NCI-H1436 (cell line): Measurements from ENCODE around the gene SUSD4.
"Not testable (repeated sequence)": the region's sequence is repeated elsewhere in the genome, so short reads cannot be mapped to it uniquely, and the experiment has no call there.

Experiments used
- DNase-seq: peaks from one replicate; lab custom pipeline; 2025; lab: John Stamatoyannopoulos, UW

The SUSD4 gene, protein sequence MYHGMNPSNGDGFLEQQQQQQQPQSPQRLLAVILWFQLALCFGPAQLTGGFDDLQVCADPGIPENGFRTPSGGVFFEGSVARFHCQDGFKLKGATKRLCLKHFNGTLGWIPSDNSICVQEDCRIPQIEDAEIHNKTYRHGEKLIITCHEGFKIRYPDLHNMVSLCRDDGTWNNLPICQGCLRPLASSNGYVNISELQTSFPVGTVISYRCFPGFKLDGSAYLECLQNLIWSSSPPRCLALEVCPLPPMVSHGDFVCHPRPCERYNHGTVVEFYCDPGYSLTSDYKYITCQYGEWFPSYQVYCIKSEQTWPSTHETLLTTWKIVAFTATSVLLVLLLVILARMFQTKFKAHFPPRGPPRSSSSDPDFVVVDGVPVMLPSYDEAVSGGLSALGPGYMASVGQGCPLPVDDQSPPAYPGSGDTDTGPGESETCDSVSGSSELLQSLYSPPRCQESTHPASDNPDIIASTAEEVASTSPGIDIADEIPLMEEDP

GRCh38 chr1:223363856-223364684 is at the start of gene SUSD4:
Gene SUSD4 (minus strand): TSS chr1:223364176. CDS start chr1:223363425, 751 bp downstream.
- peak; percentile 94 for DNase-seq

DNA sequence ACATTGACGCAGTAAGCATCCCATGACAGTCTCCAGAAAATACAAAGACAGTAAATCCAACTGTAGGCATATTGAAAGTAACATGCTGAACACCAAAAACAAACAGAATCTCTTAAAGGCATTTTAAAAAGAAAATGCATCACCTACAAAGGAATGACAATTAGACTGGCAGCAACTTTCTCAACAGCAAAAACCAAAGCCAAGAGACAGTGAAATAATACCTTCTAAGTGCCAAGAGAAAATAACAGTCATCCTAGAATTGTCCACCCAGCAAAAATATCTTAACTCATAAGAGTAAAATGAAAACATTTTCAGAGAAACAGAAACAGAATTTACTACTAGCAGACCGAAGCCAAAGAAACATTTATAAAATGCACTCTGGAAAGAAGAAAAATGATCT is 49.2 kb upstream of the SUSD4 start:
- DNase-seq: no peak

DNA sequence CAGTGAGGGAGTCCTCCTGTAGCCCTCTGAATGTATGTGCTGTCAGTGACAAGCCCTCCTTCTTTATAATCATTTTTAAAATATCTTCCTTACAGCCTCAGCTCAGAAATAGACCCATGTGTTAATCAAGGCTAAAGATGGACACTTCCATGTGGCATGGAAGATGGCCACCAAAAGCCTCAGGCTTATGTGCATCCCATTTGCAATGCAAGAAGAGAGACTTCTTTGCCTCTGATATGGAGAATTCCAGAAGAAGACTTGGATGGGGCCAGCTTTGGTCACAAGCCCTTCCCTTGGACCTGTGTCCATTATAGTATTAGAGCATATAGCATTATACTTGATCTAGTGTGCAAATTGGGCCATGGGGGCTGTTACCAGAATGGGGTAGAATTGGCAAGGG is 47.7 kb upstream of the SUSD4 start:
- no peak for DNase-seq

DNA sequence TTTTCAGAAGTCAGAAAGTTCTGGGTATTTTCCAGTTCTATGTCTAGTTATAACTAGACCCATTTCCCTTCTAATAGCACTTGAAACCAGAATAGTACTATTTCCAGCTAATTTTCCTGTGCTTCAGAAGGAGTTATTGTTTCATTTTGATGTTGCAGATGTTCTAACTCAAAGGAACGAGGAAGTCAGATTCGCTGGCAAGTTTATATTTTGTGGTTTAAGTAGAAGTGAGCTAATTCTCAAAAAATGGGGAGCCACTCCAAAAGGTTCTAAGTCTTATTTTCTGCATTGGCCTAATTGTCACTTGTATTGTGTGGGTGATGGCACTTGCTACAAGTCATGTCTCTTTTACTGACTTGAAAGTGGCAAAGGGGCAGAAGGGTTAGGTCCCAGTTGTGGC is 47.3 kb upstream of the SUSD4 start:
- DNase-seq: no peak

- DNase-seq: no peak
Measured at GRCh38 chr1:223410036-223410435, 46.1 kb upstream of the SUSD4 start.

DNA sequence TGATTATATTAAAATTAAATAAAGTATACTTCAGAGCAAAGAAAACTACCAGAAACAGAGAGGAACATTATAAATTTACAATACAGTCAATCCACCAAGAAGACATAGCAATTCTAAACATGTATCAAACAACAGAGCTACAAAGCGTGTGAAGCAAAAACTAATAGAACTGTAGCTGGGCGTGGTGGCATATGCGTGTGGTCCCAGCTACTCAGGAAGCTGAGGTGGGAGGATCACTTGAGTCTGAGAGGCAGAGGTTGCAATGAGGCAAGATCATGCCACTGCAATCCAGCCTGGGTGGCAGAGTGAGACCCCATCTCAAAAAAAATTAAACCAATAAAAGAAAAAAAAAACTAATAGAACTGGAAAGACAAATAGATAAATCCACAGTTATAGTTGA is 41.5 kb upstream of the SUSD4 start:
- DNase-seq: no peak

DNA sequence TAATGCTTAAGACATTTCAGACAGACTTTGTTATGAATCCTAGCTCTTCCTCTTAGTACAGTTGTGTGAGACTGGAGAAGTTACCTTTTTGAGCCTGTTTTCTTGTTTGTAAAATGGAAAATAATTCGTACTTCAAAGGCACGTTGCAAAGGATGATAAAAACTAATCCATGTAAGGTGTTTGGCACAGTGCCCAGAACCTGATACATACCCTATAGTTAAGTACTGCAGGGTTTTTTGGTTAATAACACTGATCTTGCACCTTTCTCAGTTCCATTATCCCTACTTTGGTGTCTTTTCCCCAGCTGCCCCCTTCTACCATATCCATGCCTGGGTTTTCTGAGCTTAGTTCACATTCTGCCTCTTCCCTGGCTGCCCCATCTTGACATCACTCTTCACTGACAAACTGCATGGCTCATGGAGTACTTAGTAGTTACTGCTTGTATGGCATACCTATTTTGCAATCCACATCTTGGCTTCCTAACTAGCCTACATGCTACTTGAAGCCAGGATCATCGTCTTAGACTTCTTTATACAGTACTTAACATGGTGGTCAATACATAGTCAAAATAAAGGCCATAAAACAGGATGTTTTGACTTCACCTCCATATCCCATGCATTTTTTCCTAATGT is 39.3 kb upstream of the SUSD4 start:
- DNase-seq: peak; percentile 14

GRCh38 chr1:223402790-223403142 is 38.8 kb upstream of the SUSD4 start:
- DNase-seq: no peak

DNA sequence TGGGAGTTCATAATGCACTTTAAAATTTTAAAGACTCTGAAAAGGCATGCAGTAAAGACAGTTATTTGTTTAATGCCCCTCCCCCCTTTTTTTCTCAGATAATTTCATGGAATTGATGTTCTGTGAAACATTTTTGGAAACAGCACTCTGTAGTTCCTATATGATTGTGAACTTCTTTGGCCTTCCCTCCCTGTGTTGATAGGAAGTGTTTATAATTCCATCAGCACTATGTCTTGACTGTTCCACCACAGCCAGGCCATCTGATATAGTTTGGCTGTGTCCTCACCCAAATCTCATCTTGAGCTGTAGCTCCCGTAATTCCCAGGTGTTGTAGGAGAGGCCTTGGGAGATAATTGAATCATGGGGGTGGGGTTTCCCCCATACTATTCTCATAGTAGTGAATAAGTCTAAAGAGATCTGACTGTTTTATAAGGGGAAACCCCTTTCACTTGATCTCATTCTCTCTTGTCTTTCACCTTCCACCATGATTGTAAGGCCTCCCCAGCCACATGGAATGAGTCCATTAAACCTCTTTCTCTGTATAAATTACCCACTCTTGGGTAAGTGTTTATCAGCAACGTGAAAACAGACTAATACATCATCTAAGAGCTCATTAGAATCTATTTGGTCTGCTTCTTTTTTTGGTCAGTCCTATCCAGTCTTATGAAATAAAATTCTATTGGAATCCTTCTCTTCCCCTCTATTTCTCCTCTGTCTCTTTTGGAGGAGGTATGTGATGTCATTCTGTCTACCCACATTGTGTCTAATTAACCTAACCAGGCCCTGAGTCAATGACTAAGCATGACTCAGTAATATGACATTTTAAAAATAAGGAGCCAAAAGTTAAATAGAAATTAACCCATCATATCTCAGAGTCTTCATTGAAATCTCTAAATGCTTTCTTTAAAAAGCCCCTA is 38.2 kb upstream of the SUSD4 start:
- DNase-seq: no peak

- not testable (repeated sequence) for DNase-seq
Measured at GRCh38 chr1:223399393-223399792, 35.4 kb upstream of the SUSD4 start.

DNA sequence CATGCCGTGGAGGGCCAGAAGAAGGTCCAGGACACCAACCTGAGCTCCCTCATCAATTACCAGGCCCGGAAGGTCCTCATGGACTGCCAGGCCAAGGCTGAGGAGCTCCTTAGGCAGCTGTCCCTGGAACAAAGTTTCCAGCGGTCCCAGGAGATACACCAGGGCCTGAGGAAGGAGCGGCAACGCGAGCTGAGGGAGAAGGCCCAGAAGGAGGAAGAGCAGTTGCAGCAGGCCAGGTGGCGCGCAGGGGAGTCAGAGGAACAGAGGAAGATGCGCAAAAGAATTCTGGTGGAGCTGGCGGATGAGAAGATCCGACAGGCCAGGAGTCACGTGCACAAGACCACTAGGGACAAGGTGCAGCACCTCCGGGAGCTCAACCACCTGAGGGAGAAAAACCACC is 30.7 kb upstream of the SUSD4 start:
- no peak for DNase-seq

- no peak for DNase-seq
Measured at GRCh38 chr1:223394242-223394641, 30.3 kb upstream of the SUSD4 start.

- DNase-seq: no peak
Measured at GRCh38 chr1:223393275-223394214, 29.6 kb upstream of the SUSD4 start, which contains the start of gene CCDC185. Gene CCDC185 (plus strand): TSS chr1:223393415. CDS start chr1:223393476, 61 bp downstream.

GRCh38 chr1:223390618-223391017 is 26.6 kb upstream of the SUSD4 start:
- DNase-seq: no peak

DNA sequence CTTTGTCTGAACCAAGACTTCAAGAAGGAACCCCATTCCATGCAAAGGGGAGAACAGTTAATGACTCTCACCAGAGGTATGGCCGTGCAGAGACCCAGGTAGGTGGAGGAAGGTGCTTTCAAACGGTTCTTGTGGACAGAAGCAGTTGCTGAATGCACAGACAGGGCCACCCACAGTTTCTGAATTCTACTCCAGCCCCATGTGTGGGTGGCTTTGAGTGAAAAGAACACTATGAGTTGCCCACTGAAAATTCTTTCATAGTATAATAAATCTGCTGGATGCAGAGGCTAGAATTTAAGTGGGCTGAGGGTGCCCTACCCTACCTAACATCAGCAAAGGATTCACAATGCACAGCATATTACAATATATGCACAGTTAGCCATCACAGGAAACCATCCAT is 22.0 kb upstream of the SUSD4 start:
- DNase-seq: no peak

DNA sequence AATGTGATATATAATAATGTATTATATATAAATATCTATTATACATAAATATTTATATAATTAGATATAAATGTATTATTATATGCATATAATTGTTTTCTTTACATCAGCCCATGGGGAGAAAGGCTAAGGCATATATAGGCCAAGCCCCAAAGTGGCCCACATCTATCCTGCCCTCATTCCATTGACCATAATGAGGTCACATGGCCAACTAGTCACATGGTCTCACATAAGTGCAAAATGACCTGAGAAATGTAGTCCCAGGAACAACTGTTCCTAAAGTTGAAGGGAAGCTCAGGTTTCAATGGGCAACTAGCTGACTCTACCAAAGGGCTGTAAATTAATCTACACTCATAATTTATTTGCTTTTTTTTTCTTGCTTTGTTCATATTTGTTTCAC is 14.8 kb upstream of the SUSD4 start:
- DNase-seq: no peak

DNA sequence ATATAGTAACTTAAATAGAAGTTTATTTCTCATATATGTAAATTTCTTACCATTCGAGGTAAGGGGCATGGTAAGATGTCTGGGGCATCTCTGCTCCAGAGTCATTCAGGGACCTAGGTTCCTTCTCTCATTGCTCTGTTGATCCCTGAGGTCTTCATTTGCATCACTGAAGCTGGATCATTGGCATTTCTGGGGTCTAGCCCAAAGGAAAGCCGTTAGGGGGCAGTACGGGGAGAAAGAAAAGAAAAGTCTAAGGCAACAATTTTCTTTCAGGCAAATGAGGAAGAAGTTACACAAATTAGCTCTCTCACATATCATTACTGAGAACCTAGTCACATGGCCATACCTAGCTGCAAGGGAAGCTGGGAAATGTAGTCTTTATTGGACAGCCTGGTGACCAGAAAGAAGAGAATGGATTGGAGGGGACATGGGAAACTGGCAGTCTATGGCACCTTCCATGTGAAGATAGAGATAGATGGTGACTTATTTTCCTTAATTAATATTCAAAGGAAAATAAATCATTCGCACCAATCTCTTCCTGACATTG is 10.2 kb upstream of the SUSD4 start:
- no peak for DNase-seq

- DNase-seq: peak; percentile 48
Measured at GRCh38 chr1:223364685-223365382, 858 bp upstream of the SUSD4 start.
